ENCODE measurements around the gene NRIP3. TPM values are rescaled to one million over a fixed set of nuclear protein-coding genes. Genes with fewer than 3 reads are reported as not detected.

The NRIP3 gene
- total RNA-seq, 1 experiment from 2014 or later = not detected

DNA sequence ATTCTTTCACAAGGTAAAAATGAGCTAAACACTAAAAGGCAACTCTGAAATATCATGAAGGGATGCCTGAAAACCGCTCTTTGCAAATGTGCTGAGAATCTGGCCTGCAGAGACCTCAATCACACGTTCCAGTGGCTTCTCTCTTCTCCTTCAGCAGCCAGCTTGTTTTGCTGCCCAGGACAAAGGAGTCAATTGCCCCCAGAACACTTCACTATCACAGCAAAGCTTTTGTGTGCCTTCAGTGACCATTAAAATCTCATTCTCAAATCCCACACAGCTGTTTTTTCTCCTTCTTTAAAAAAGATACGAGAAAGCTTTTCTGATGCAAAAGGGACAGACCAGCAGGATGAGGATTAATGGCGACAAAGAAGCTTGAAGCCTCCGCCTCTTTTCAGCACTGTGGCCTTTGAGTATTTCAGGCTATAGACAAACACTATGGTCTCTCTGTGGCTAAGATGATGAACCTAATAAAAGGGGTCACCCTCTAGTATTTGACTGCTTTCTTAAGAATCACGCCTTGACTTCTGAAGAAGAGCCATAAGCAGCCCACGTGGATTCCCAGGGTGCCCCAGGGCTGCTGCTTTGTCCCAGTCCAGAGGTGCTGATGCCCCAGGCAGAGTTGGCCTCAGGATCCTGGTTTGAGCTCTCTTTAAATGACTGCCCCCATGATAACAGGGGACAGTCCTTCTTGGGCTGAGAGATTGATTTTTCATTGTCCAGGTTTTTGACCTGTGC is 33.4 kb upstream of the NRIP3 start:
- no peaks in the 10 kb centered on the region for H3K9me3 ChIP-seq (ENCODE audit: low read length)
- no peaks in the 10 kb centered on the region for H3K9me2 ChIP-seq (replicated peaks; ENCODE audit: low read length)
- no peaks in the 10 kb centered on the region for H3K79me2 ChIP-seq (ENCODE audit: low read length)
- no peak overlapping the region for H3K27ac ChIP-seq (ENCODE audit: low read length)
- ChIA-PET CTCF (no interaction called here), POLR2A (ENCODE audit: unreplicated experiment) (no interaction called here)
- intact Hi-C loops (cut with micrococcal nuclease) = no loop called here
- H4K20me1 ChIP-seq (ENCODE audit: low read length) = no peaks in the 10 kb centered on the region
- no peaks in the 10 kb centered on the region for H3F3A ChIP-seq (ENCODE audit: low read length, unreplicated experiment)
- TF ChIP-seq, protein P1, sequence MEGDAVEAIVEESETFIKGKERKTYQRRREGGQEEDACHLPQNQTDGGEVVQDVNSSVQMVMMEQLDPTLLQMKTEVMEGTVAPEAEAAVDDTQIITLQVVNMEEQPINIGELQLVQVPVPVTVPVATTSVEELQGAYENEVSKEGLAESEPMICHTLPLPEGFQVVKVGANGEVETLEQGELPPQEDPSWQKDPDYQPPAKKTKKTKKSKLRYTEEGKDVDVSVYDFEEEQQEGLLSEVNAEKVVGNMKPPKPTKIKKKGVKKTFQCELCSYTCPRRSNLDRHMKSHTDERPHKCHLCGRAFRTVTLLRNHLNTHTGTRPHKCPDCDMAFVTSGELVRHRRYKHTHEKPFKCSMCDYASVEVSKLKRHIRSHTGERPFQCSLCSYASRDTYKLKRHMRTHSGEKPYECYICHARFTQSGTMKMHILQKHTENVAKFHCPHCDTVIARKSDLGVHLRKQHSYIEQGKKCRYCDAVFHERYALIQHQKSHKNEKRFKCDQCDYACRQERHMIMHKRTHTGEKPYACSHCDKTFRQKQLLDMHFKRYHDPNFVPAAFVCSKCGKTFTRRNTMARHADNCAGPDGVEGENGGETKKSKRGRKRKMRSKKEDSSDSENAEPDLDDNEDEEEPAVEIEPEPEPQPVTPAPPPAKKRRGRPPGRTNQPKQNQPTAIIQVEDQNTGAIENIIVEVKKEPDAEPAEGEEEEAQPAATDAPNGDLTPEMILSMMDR (conservative IDR thresholded peaks at IDR 0.05; ENCODE audit: low read depth, low read length) = no peak
- TF ChIP-seq EZH2phosphoT487 (IDR thresholded peaks at IDR 0.05; ENCODE audit: borderline replicate concordance, low read length) (no peak), EZH2 (IDR thresholded peaks at IDR 0.05; ENCODE audit: low read length, unreplicated experiment) (no peak)
- no peak overlapping the region for H2AFZ ChIP-seq (ENCODE audit: low read length)
- H3K4me2 ChIP-seq (ENCODE audit: low read length) = no peak overlapping the region
- H3K36me3 ChIP-seq (ENCODE audit: low read depth, low read length) = no peaks in the 10 kb centered on the region
- BruUV-seq (replicated peaks) = no TSS peak
- no peak for ATAC-seq
- no peak overlapping the region for H3K4me3 ChIP-seq (ENCODE audit: low read length)
- no peak for DNase-seq
- no peaks in the 10 kb centered on the region; the same call in 1 of the 2 replicates for H3K27me3 ChIP-seq (ENCODE audit: low read length)
- no peak overlapping the region for H3K9ac ChIP-seq (ENCODE audit: low read length)
- H3K4me1 ChIP-seq (ENCODE audit: insufficient read depth, low read length) = peaks cover 15% of the 10 kb centered on the region

GRCh38 chr11:9030601-9031000 is 26.8 kb upstream of the NRIP3 start:
- DNase-seq = no peak
- CTCF ChIA-PET = no interaction called here

GRCh38 chr11:9029422-9029821 is 25.6 kb upstream of the NRIP3 start:
- ChIA-PET CTCF (no interaction called here), POLR2A (ENCODE audit: unreplicated experiment) (no interaction called here)
- peak; percentile 64 for ATAC-seq
- Histone ChIP-seq H3F3A (ENCODE audit: low read length, unreplicated experiment) (no peaks in the 10 kb centered on the region), H3K27me3 (ENCODE audit: low read length) (no peaks in the 10 kb centered on the region), H3K9me3 (ENCODE audit: low read length) (no peaks in the 10 kb centered on the region), H3K79me2 (ENCODE audit: low read length) (no peaks in the 10 kb centered on the region), H3K27ac (ENCODE audit: low read length) (no peak overlapping the region), H3K4me2 (ENCODE audit: low read length) (no peak overlapping the region), H3K4me3 (ENCODE audit: low read length) (no peak overlapping the region), H3K36me3 (ENCODE audit: low read depth, low read length) (no peaks in the 10 kb centered on the region), H3K9ac (ENCODE audit: low read length) (no peak overlapping the region), H4K20me1 (ENCODE audit: low read length) (no peaks in the 10 kb centered on the region), H3K4me1 (ENCODE audit: insufficient read depth, low read length) (no peaks in the 10 kb centered on the region), H3K9me2 (replicated peaks; ENCODE audit: low read length) (no peaks in the 10 kb centered on the region), H2AFZ (ENCODE audit: low read length) (no peak overlapping the region)
- no peak for TF ChIP-seq EZH2phosphoT487 (IDR thresholded peaks at IDR 0.05; ENCODE audit: borderline replicate concordance, low read length)
- TF ChIP-seq EZH2 (IDR thresholded peaks at IDR 0.05; ENCODE audit: low read length, unreplicated experiment) = no peak
- TF ChIP-seq, protein P1 (conservative IDR thresholded peaks at IDR 0.05; ENCODE audit: low read depth, low read length) = no peak
- DNase-seq = no peak
- intact Hi-C loops (cut with micrococcal nuclease) = no loop called here
- no TSS peak for BruUV-seq (replicated peaks)

More at GRCh38 chr11:9030601-9031000, 26.8 kb upstream of the NRIP3 start:
- H2AFZ ChIP-seq (ENCODE audit: low read length) = no peak overlapping the region
- H3K9ac ChIP-seq (ENCODE audit: low read length) = no peak overlapping the region
- no peak overlapping the region for H3K4me2 ChIP-seq (ENCODE audit: low read length)
- POLR2A ChIA-PET (ENCODE audit: unreplicated experiment) = no interaction called here
- H3K9me2 ChIP-seq (replicated peaks; ENCODE audit: low read length) = no peaks in the 10 kb centered on the region
- intact Hi-C loops (cut with micrococcal nuclease) = no loop called here
- no TSS peak for BruUV-seq (replicated peaks)
- H3K27ac ChIP-seq (ENCODE audit: low read length) = no peak overlapping the region
- TF ChIP-seq, protein P1 (conservative IDR thresholded peaks at IDR 0.05; ENCODE audit: low read depth, low read length) = no peak
- no peak for TF ChIP-seq EZH2phosphoT487 (IDR thresholded peaks at IDR 0.05; ENCODE audit: borderline replicate concordance, low read length)
- TF ChIP-seq EZH2 (IDR thresholded peaks at IDR 0.05; ENCODE audit: low read length, unreplicated experiment) = no peak
- no peaks in the 10 kb centered on the region for H3K79me2 ChIP-seq (ENCODE audit: low read length)
- H3K9me3 ChIP-seq (ENCODE audit: low read length) = no peaks in the 10 kb centered on the region
- no peaks in the 10 kb centered on the region for H4K20me1 ChIP-seq (ENCODE audit: low read length)
- ATAC-seq = no peak
- no peaks in the 10 kb centered on the region for H3K4me1 ChIP-seq (ENCODE audit: insufficient read depth, low read length)
- H3F3A ChIP-seq (ENCODE audit: low read length, unreplicated experiment) = no peaks in the 10 kb centered on the region
- H3K36me3 ChIP-seq (ENCODE audit: low read depth, low read length) = no peaks in the 10 kb centered on the region
- H3K4me3 ChIP-seq (ENCODE audit: low read length) = no peak overlapping the region
- H3K27me3 ChIP-seq (ENCODE audit: low read length) = no peaks in the 10 kb centered on the region

Measured in PC-3 (cell line).